ENCODE data around the gene PDIA6.

GRCh38 chr2:10785260-10785659, 27.3 kb downstream of the PDIA6 start:
- TF ChIP-seq SIN3A (IDR thresholded peaks at IDR 0.05; ENCODE audit: borderline replicate concordance, insufficient read depth, low read depth, low read length): no peak
- TF ChIP-seq POLR2AphosphoS5 (IDR thresholded peaks at IDR 0.05; ENCODE audit: low read depth, low read length): no peak
- TF ChIP-seq CTCF (IDR thresholded peaks at IDR 0.05): no peak
- TF ChIP-seq REST (IDR thresholded peaks at IDR 0.05; ENCODE audit: insufficient read depth in 1 of 2, low read depth in 2 of 2, low read length in 1 of 2): no peak
